RWPE2 (cell line): ENCODE measurements around the gene AMOTL1.
"Not testable (repeated sequence)": the region's sequence is repeated elsewhere in the genome, so short reads cannot be mapped to it uniquely, and the experiment has no call there.

Experiments used
- ATAC-seq: fragments of 200-7000 bp; cut with Tn5 transposase; 3 replicates; pipeline ENCODE4 v1.9.1; 2021; ENCODE audit warnings: low read depth
- DNase-seq: peaks from one replicate; pipeline ENCODE4 v3.0.0-alpha.2; 2020; ENCODE audit warnings: low spot score
- H3K27ac ChIP-seq: fragments of 450-650 bp; 2 replicates; pipeline ENCODE4 v1.5.1; 2017; ENCODE audit warnings: mild to moderate bottlenecking; ENCODE audit not compliant: poor library complexity, severe bottlenecking
- H3K27me3 ChIP-seq: fragments of 250-450 bp; sonication (Bioruptor Pico); 2 replicates; pipeline ENCODE4 v1.5.1; 2021; ENCODE audit warnings: mild to moderate bottlenecking, moderate library complexity; ENCODE audit not compliant: insufficient read depth, poor library complexity, severe bottlenecking
- H3K36me3 ChIP-seq: fragments of 250-450 bp; sonication (Bioruptor Pico); 2 replicates; pipeline ENCODE4 v1.5.1; 2020; ENCODE audit warnings: low read depth, mild to moderate bottlenecking, moderate library complexity
- H3K4me1 ChIP-seq: fragments of 250-450 bp; sonication (Bioruptor Pico); 2 replicates; pipeline ENCODE4 v1.5.1; 2021; ENCODE audit warnings: mild to moderate bottlenecking, moderate library complexity; ENCODE audit not compliant: insufficient read depth, poor library complexity, severe bottlenecking
- H3K4me3 ChIP-seq: fragments of 250-450 bp; sonication (Bioruptor Pico); 2 replicates; pipeline ENCODE4 v1.5.1; 2021; ENCODE audit warnings: mild to moderate bottlenecking, moderate library complexity; ENCODE audit not compliant: severe bottlenecking
- H3K9me3 ChIP-seq: fragments of 250-450 bp; sonication (Bioruptor Pico); 2 replicates; pipeline ENCODE4 v1.5.1; 2021; ENCODE audit warnings: mild to moderate bottlenecking, moderate library complexity; ENCODE audit not compliant: severe bottlenecking
- TF ChIP-seq, protein P1 (sequence below): fragments of 450-650 bp; IDR thresholded peaks from one replicate; pipeline ENCODE4 v1.5.1; 2017; ENCODE audit warnings: mild to moderate bottlenecking, moderate library complexity; ENCODE audit not compliant: poor library complexity, severe bottlenecking

Gene AMOTL1

DNA sequence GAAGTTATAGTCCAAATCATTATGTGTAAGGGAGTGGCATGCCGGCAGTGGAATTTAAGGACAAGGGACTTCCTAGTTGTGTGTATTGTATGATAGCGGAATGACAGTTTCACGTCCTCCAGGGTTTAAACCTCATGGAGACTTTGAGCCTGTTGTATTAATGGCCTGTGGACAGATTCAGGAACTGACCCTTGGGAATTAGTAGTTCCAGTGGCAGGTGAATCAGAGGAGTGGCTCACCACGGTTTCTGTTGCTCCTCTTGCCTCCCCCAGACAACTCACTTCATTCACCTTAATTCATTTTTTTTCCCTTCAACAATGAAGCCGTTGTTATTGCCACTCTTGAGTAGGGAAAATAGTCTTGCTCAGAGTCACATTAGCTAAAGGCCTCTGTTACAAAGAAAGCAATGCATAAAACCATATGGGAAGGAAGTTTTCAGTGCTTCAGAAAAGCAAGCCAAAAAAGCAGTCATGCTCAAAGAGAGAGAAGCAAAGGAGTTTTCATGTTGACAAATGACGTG lies 22.6 kb downstream of the AMOTL1 start:
- H3K4me1 ChIP-seq, result peaks cover 65% of the 10 kb centered on the region
- TF ChIP-seq, protein P1, sequence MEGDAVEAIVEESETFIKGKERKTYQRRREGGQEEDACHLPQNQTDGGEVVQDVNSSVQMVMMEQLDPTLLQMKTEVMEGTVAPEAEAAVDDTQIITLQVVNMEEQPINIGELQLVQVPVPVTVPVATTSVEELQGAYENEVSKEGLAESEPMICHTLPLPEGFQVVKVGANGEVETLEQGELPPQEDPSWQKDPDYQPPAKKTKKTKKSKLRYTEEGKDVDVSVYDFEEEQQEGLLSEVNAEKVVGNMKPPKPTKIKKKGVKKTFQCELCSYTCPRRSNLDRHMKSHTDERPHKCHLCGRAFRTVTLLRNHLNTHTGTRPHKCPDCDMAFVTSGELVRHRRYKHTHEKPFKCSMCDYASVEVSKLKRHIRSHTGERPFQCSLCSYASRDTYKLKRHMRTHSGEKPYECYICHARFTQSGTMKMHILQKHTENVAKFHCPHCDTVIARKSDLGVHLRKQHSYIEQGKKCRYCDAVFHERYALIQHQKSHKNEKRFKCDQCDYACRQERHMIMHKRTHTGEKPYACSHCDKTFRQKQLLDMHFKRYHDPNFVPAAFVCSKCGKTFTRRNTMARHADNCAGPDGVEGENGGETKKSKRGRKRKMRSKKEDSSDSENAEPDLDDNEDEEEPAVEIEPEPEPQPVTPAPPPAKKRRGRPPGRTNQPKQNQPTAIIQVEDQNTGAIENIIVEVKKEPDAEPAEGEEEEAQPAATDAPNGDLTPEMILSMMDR, result no peak

DNA sequence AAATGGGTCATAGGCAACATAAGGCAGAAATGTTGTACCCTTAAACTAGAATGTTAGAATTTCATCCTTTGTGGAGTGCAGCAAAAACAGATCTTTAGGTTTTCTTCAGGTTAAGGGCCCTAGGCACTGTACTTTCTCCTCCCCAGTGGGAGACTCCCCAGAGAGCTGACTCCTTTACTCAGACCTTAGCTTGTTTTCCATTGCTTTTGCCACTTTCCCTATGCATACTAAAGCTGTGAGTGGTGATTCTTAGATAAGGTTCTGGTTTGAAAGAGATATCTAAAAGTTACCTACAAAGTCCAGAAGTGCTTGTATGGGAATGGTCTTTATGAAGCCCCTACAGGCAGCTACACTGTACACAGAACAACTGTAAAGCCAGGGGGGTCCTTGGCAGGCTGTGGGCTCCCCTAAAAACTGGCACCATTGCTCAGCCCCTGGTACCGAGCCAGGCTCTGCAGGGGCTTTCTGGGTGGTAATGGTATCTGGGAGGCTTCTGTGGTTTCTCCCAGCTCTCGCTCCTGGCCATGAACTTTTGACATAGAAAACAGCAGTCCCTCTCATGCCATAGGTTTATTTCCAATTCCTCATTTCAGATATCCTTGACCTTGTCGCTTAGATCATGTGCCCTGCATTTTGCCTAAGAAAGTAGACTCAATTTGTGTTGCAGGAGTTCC lies 23.2 kb downstream of the AMOTL1 start:
- Histone ChIP-seq H3K4me3 (no peak overlapping the region), H3K9me3 (no peaks in the 10 kb centered on the region), H3K36me3 (peaks cover 16% of the 10 kb centered on the region), H3K27me3 (no peaks in the 10 kb centered on the region), H3K4me1 (peaks cover 69% of the 10 kb centered on the region), H3K27ac (peak overlapping the region; percentile 2)
- DNase-seq, result no peak
- TF ChIP-seq, protein P1, result no peak
- ATAC-seq, result no peak

More for the DNA sequence above, 22.6 kb downstream of the AMOTL1 start:
- no peaks in the 10 kb centered on the region for H3K27me3 ChIP-seq
- H3K9me3 ChIP-seq, result no peaks in the 10 kb centered on the region
- ATAC-seq, result no peak
- peaks cover 10% of the 10 kb centered on the region for H3K36me3 ChIP-seq
- H3K4me3 ChIP-seq, result no peak overlapping the region
- DNase-seq, result no peak
- peak overlapping the region; percentile 2 for H3K27ac ChIP-seq

GRCh38 chr11:94791942-94792341 lies 23.8 kb downstream of the AMOTL1 start:
- peaks cover 69% of the 10 kb centered on the region for H3K4me1 ChIP-seq
- not testable (repeated sequence) for H3K4me3 ChIP-seq, DNase-seq, ATAC-seq, H3K27me3 ChIP-seq, H3K9me3 ChIP-seq
- peaks cover 22% of the 10 kb centered on the region for H3K36me3 ChIP-seq
- peak overlapping the region; percentile 88 for H3K27ac ChIP-seq

DNA sequence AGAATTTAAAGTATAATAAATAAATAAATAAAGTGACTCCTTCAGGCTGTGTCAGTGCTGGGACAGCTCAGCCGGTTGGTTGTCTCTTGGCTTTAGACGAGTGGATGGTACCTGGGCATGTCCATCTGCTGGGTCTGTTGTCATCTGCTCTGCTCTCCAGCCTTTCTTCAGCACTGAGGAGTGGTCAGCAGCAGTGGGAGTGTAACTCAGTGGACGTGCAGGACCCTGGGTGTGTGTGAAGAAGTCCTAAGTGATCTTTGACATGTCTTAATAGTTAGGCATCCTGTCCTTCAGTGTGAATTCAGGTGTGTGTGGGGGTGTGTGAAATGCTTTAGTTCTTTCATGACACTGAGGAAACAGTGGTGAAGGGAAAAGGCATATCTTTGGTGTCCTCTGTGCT lies 24.3 kb downstream of the AMOTL1 start:
- Histone ChIP-seq H3K27me3 (no peaks in the 10 kb centered on the region), H3K9me3 (no peaks in the 10 kb centered on the region), H3K36me3 (peaks cover 27% of the 10 kb centered on the region), H3K4me1 (peaks cover 65% of the 10 kb centered on the region), H3K4me3 (no peak overlapping the region), H3K27ac (peak overlapping the region; percentile 88)
- TF ChIP-seq, protein P1, result no peak
- DNase-seq (no peak), ATAC-seq (no peak)

DNA sequence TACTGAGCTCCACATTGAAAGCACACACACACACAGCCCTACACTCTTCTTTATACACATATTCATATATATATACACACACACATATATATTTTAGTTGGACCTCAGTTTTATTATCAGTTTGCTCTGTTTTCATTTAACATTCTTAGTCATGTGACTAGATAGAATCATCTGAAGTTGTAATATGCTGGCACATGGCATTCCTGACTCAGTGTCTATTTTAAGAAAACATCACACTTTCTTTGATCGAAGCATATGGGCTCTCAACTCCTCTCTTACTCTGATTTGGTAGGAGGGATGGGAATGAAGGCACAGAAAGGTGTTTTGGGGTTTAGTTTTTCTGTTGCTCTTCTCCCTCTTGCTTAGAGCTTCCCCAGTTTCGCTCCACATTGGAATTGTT lies 24.8 kb downstream of the AMOTL1 start:
- peak overlapping the region; percentile 88 for H3K27ac ChIP-seq
- H3K36me3 ChIP-seq, result peaks cover 32% of the 10 kb centered on the region
- H3K27me3 ChIP-seq, result no peaks in the 10 kb centered on the region
- ATAC-seq (no peak), DNase-seq (no peak)
- H3K4me3 ChIP-seq, result no peak overlapping the region
- TF ChIP-seq, protein P1, result no peak
- H3K9me3 ChIP-seq, result no peaks in the 10 kb centered on the region
- H3K4me1 ChIP-seq, result peaks cover 61% of the 10 kb centered on the region
